GM19324 (cell line): ENCODE measurements around the gene BTRC.

ENCODE experiments used
- ATAC-seq: cut with Tn5 transposase; IDR thresholded peaks from one replicate; pipeline ENCODE4 v1.9.1; 2021; ENCODE audit warnings: mild to moderate bottlenecking, moderate library complexity; ENCODE audit not compliant: unreplicated experiment, low FRiP score

Gene BTRC

GRCh38 chr10:101438881-101439391 lies 85.0 kb downstream of the BTRC start:
- ATAC-seq: no peak

- ATAC-seq: no peak
Measured at GRCh38 chr10:101441541-101442455, 87.8 kb downstream of the BTRC start.

DNA sequence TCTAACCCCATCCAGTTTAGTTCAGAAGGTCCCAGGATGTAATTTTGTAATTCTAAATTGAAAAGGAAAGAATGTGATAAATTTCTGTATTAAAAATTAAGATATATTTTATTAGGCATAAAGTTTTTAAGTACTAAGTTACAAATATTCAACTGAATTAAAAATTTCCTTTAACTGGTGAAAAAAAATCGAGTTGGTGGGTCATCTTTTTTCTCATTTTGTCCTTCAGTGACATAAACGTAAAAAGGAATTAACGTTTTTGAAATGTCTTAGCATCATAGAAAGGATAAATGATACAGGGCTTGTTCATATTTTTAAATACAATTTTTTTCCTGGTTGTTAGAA lies 88.5 kb downstream of the BTRC start:
- no peak for ATAC-seq

DNA sequence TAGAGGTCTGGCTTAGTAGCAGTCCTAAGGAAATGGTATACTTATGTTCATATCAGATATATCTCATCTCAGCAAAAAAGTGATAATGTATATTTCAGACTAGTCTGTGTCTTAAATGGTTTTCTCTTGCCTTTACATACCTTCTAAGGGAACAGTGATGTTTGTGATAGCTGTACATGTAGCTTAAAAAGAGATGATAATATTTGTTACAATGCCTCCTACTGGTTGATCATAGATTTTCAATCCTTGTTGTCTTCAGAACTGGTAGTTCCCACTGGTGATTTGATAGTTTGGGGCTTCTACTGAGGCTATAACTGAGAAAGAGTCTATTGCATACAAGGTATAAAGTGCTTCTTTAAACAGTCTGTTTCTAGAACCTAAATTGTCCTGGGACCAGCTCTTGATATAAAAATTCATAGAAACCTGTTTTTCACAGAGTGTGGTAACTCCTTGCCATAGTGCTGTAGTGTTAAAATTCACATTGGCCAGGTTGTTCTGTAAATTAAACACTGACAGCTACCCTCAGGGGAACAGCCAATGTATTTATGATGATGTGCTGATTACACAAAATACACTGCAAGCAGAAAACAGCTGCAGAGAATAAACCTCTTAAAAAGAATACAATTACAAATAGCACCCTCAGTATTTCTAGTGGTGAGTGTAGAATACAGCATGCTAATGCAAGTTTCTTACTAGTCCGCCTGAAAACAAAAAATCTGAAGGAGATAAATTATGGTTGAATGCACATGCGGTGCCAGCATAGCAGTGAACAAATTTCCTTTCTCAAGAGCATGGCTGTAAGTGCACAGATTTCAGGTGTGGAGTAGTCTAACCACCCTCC lies 90.3 kb downstream of the BTRC start:
- no peak for ATAC-seq

- ATAC-seq: no peak
Measured at GRCh38 chr10:101446071-101446470, 92.1 kb downstream of the BTRC start.

DNA sequence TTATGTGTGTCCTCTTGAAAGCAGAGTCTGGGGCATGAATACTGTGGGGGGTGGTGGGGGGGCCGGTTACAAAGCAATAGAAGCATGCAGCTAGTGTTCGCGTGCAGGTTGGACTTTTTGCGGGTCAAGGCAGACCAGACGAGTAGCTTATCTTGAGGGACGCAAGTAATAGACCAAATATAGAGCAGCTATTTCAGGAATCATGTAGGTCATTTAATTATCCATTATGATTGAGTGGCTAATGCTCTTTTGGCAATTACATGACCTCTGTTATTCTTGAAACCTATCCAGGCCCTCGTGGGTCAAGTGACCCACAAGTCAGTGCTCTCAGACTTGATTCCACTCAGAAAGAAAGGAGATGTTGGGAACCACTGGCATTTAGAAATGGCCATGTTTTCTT lies 93.0 kb downstream of the BTRC start:
- no peak for ATAC-seq

GRCh38 chr10:101447477-101447876 lies 93.5 kb downstream of the BTRC start:
- ATAC-seq: no peak

DNA sequence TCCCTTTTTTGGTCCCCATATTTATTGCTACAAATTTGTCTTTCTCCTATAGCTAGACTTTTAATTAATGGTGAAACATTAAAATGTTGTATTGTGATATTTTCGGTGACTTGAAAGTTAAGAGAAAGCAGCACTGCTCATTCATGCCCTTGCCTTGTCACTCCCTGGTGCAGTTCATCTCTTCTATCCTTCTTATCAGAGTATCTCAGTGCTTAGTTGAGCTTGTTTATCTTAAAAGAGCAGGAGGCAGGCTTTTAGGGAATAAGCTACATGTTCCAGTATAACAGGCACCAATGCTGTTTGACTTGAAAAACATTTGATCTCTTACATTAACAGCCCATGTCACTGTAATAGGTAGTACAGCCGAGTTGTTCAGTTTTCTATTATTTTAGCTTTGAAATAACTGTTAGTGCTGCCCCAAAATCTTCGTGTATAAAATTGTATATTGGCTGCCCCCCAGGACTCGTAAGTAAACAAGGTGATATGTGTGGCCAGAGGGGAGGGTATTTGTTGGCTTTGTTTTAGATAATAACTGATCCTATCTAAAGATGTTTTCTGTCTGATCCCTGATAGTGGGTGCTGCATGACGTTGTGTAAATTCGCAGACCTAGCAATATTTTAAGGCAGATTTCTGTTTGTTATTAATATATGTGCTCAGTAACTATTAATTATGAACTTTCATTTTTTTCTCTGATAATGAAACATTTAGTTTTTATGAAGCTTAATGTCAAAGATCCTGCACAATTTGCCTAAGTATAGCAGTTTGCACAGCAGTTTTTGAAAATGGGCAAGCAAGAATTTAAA lies 96.5 kb downstream of the BTRC start:
- no peak for ATAC-seq

DNA sequence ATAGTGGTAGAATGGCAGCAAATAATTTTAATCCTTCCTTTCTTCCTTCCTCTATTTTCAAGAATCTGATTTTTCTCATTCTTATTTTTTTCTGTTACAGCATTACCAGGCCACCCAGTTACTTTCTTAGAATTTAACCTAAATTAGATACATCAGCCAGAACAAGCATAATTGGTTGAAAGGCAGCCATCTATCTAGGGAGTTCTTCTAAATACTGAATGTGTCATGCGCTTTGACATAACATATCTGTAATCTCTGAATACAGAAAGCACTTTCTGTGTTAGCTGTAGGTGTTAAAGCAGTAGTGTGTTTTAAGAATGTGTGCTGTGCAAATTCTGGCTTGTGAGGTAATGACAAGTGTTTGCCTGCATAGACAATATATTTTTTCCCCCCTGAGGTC lies 97.3 kb downstream of the BTRC start:
- no peak for ATAC-seq

GRCh38 chr10:101451667-101452069 lies 97.7 kb downstream of the BTRC start:
- no peak for ATAC-seq

DNA sequence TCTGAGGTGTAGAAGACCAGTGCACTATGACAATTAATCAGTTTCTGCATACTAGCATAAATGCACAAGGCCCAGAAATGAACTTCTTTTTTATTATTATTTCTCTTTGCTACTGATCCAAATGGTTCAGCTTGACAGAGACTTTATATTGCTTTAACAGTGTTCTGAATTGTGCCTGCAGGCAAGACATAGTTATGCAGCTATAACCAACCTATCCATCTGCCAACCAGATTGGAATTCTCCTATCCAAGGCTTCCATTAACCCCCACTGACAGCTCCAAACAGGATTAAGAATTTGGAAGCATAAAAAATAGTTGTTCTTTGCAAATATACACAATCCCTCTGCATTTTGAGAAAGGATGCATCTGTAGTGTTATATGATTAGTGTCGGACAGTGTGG lies 98.2 kb downstream of the BTRC start:
- ATAC-seq: no peak

- no peak for ATAC-seq
Measured at GRCh38 chr10:101452593-101452992, 98.6 kb downstream of the BTRC start.

- no peak for ATAC-seq
Measured at GRCh38 chr10:101453318-101453717, 99.4 kb downstream of the BTRC start.

DNA sequence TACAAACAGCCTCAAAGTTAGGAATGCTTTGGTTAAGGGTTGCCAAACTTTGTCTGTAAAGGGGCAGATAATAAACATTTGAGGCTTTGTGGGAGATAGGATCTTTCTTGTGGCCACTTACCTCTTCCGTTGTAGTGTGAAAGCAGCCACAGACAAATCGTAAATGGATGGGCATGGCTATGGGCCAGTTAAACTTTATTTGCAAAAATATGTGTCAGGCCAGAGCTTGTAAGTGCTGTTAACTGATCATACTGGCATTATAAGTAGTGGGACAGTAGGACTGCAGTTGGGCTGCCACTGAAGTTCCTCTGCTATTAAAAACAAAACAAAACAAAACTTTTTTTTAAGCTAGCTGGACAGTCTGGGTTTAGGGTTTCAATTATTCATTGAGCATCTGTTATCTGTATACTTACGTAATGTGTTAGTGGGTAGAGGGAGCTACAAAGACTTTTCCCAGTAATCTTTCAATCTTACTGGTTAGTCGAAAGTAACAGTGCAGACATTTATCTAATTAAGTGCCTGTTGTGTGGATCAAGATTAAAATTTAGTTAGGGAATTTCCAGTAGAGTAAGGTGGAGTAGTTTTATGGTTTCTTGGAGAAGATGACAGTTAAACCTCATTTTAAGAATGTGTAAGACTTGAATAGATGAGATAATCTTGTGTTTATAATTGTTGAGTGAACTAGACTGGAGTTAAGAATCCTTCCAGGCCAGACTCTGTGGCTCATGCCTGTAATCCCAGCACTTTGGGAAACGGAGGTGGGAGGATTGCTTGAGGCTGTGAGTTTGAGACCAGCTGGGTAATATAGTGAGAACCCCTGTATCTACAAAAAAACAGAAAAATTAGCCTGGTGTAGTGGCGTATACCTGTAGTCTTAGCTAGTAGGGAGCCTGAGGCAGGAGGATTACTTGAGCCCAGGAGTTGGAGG lies 100.1 kb downstream of the BTRC start:
- no peak for ATAC-seq

GRCh38 chr10:101458869-101459268 lies 104.9 kb downstream of the BTRC start:
- ATAC-seq: no peak

DNA sequence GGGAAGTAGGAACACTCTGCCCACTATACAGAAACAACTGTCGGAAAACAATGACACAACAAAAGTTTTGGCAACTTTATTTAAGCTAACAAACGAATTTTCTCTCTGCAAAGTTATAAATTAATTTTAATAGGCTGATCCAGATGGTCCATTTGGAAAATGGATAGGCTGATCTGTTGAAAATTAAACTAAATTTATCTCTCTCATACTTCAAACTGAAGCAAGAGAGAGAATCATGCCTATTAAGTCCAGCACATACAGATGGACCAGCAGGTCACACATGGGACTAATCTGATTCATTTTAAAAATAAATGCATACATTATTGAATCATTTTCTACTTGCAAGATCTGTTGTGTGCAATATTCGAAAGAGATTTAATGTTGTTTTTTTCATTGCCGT lies 110.1 kb downstream of the BTRC start:
- ATAC-seq: no peak

GRCh38 chr10:101464599-101464998 lies 110.6 kb downstream of the BTRC start:
- no peak for ATAC-seq

DNA sequence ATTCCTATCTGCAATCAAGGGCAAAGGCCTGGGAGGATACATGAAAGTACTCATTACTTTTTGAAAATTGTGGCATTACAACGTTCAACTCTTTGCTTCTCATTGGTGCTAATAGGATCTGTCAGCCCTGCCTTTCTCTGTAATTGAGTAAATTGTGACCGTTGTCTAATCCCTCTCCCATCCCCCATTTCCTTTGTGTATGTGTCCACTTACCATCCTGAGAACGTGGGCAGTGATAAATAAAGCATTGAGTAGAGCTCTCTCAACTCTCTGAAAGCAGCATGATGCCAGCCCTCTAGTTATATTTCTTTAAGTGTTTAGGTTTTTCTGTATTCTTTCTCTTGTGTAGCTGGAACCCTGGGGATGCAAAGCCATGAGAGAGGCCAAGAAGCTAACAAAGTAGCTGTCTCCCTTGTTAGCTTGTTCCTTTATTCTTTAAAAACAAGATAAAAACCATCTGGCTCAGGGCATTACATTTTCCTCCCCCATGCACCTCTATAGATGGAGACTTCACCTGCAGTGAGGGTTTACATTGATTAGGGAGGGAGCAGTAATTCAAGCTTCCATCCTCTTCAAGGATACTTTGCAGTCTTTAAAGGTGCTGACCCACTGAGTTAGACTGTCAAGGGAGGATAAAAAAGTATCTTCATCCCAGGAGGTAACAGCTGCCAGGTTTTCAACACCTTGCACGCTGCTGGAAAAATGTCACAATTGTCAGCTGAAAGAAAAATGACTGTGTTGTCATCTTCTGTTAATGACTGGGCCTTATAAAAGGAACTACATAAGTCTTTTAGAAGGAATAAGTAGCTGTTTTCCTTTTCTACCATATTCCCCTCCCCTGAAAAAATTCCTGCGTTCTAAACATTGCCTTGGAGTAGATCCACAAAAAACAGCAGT lies 112.3 kb downstream of the BTRC start:
- ATAC-seq: no peak
